H1 (cell line): Measurements from ENCODE around the gene CKS1B. TPM values are rescaled to one million over a fixed set of nuclear protein-coding genes. Genes with fewer than 3 reads are reported as not detected.

Experiments used
- CTCF ChIA-PET: fragments of 300-600 bp; sonication (Branson Sonifier 250); formaldehyde crosslinking; loops from one replicate; lab custom pipeline; 2021; ENCODE audit not compliant: partially characterized antibody; lab: Charles Lee
- POLR2A ChIA-PET: fragments of 300-600 bp; sonication (Branson Sonifier 250); formaldehyde crosslinking; loops from one replicate; lab custom pipeline; 2021; ENCODE audit warnings: inconsistent platforms; ENCODE audit not compliant: partially characterized antibody; lab: Charles Lee
- DNase-seq, 2 experiments: peaks; one replicate each; pipeline versions ENCODE4 v3.0.0 to v3.0.0-alpha.2; 2010 to 2022; ENCODE audit warnings: low spot score in 2 of 2, low read depth in 1 of 2, mixed read lengths in 1 of 2
- FAIRE-seq: peaks from 2 replicates; lab custom pipeline; 2011; peaks lifted over from hg19 to GRCh38; lab: Jason Lieb, UNC
- H2AFZ ChIP-seq: 2 replicates; pipeline ENCODE4 v1.8.1; 2012; ENCODE audit warnings: low read length, inconsistent platforms
- H2AK5ac ChIP-seq: 2 replicates; pipeline ENCODE4 v1.6.1; 2013; ENCODE audit warnings: low read depth, low read length
- H2BK120ac ChIP-seq: replicated peaks from 2 replicates; pipeline ENCODE3; 2013; ENCODE audit warnings: low read depth, low read length, inconsistent platforms
- H2BK12ac ChIP-seq: 2 replicates; pipeline ENCODE4 v1.6.1; 2013; ENCODE audit warnings: low read depth, low read length
- H2BK15ac ChIP-seq: 2 replicates; pipeline ENCODE4 v1.6.1; 2013; ENCODE audit warnings: low read length
- H2BK20ac ChIP-seq: 2 replicates; pipeline ENCODE4 v1.6.1; 2013; ENCODE audit warnings: low read length
- H2BK5ac ChIP-seq: 2 replicates; pipeline ENCODE4 v1.6.1; 2013; ENCODE audit warnings: low read depth, low read length
- H3K14ac ChIP-seq: 2 replicates; pipeline ENCODE4 v1.6.1; 2013; ENCODE audit warnings: inconsistent platforms; ENCODE audit not compliant: insufficient read length
- H3K18ac ChIP-seq: 2 replicates; pipeline ENCODE4 v1.6.1; 2013; ENCODE audit warnings: low read length; ENCODE audit errors: extremely low read depth
- H3K23ac ChIP-seq: 2 replicates; pipeline ENCODE4 v1.6.1; 2013; ENCODE audit warnings: inconsistent platforms; ENCODE audit not compliant: insufficient read length
- H3K23me2 ChIP-seq: 2 replicates; pipeline ENCODE4 v1.6.1; 2013; ENCODE audit warnings: low read depth, low read length
- H3K27ac ChIP-seq: 2 replicates; pipeline ENCODE4 v1.6.1; 2011; ENCODE audit warnings: low read depth, low read length, inconsistent platforms
- H3K27me3 ChIP-seq, 4 experiments: replicated peaks in 1 of 4; 1 replicate in 1 of 4; 2 replicates in 3 of 4; pipeline versions ENCODE4 v1.6.1 to v1.8.1; 2011 to 2013; ENCODE audit warnings: low read length in 3 of 4, mild to moderate bottlenecking in 3 of 4, inconsistent platforms in 2 of 4, mixed read lengths in 2 of 4, moderate library complexity in 1 of 4; ENCODE audit not compliant: control insufficient read depth in 3 of 4, insufficient read depth in 3 of 4; ENCODE audit errors: extremely low read depth in 1 of 4
- H3K36me3 ChIP-seq, 4 experiments: 2 replicates each; pipeline versions ENCODE4 v1.6.1 to v1.8.1; 2011 to 2013; ENCODE audit warnings: mild to moderate bottlenecking in 4 of 4, low read length in 3 of 4, moderate library complexity in 2 of 4, control low read depth in 1 of 4, inconsistent platforms in 1 of 4; ENCODE audit not compliant: insufficient read depth in 4 of 4, control insufficient read depth in 2 of 4
- H3K4ac ChIP-seq: replicated peaks from 2 replicates; pipeline ENCODE3; 2013; ENCODE audit warnings: low read length, low read depth, mixed read lengths, inconsistent platforms; ENCODE audit not compliant: insufficient read length
- H3K4me1 ChIP-seq, 4 experiments: replicated peaks in 1 of 4; 1 replicate in 1 of 4; 2 replicates in 3 of 4; pipeline versions ENCODE4 v1.6.1 to v1.8.1; 2011 to 2013; ENCODE audit warnings: low read length in 3 of 4, inconsistent platforms in 2 of 4, mixed read lengths in 1 of 4; ENCODE audit not compliant: insufficient read depth in 4 of 4, control insufficient read depth in 3 of 4
- H3K4me2 ChIP-seq, 2 experiments: 2 replicates each; pipeline versions ENCODE4 v1.6.1 to v1.8.1; 2011 to 2013; ENCODE audit warnings: low read depth in 2 of 2, low read length in 2 of 2, control low read depth in 1 of 2, inconsistent platforms in 1 of 2, mild to moderate bottlenecking in 1 of 2; ENCODE audit not compliant: insufficient read depth in 1 of 2
- H3K4me3 ChIP-seq, 4 experiments: fragments of 200-600, 300-600 bp in 1 of 4; sonication (generic), shearing (Covaris generic), sonication (Bioruptor Twin) in 1 of 4; 2 replicates each; pipeline versions ENCODE4 v1.5.1 to v1.8.1; 2011 to 2016; ENCODE audit warnings: low read length in 4 of 4, low read depth in 3 of 4, control low read depth in 2 of 4, inconsistent platforms in 2 of 4, mild to moderate bottlenecking in 2 of 4, mixed read lengths in 1 of 4, moderate library complexity in 1 of 4; ENCODE audit not compliant: insufficient read depth in 2 of 4; ENCODE audit errors: extremely low read depth in 1 of 4
- H3K56ac ChIP-seq: replicated peaks from 2 replicates; pipeline ENCODE3; 2013; ENCODE audit warnings: low read depth, mild to moderate bottlenecking, mixed read lengths, low read length, inconsistent platforms; ENCODE audit not compliant: insufficient read length
- H3K79me1 ChIP-seq: 2 replicates; pipeline ENCODE4 v1.6.1; 2013; ENCODE audit warnings: low read depth, low read length, control low read depth
- H3K79me2 ChIP-seq, 2 experiments: 2 replicates each; pipeline versions ENCODE4 v1.6.1 to v1.8.1; 2012 to 2013; ENCODE audit warnings: low read length in 2 of 2, mild to moderate bottlenecking in 2 of 2, inconsistent platforms in 1 of 2; ENCODE audit not compliant: insufficient read depth in 2 of 2, control insufficient read depth in 1 of 2
- H3K9ac ChIP-seq, 4 experiments: replicated peaks in 1 of 4; 1 replicate in 1 of 4; 2 replicates in 3 of 4; pipeline versions ENCODE4 v1.6.1 to v1.8.1; 2011 to 2013; ENCODE audit warnings: low read depth in 3 of 4, low read length in 3 of 4, control low read depth in 2 of 4, mild to moderate bottlenecking in 2 of 4, moderate library complexity in 2 of 4, inconsistent platforms in 1 of 4; ENCODE audit errors: extremely low read depth in 1 of 4
- H3K9me3 ChIP-seq, 2 experiments: 2 replicates each; pipeline versions ENCODE4 v1.6.1 to v1.8.1; 2012 to 2013; ENCODE audit warnings: mild to moderate bottlenecking in 2 of 2, moderate library complexity in 2 of 2, control low read depth in 1 of 2, inconsistent platforms in 1 of 2, low read depth in 1 of 2, low read length in 1 of 2, mixed read lengths in 1 of 2; ENCODE audit not compliant: insufficient read depth in 2 of 2
- H4K20me1 ChIP-seq, 2 experiments: replicated peaks in 1 of 2; 2 replicates each; pipeline versions ENCODE3 to v1.8.1; 2011 to 2013; ENCODE audit warnings: inconsistent platforms in 2 of 2, low read length in 2 of 2, mild to moderate bottlenecking in 1 of 2; ENCODE audit not compliant: insufficient read depth in 2 of 2, control insufficient read depth in 1 of 2
- H4K5ac ChIP-seq: 2 replicates; pipeline ENCODE4 v1.6.1; 2013; ENCODE audit warnings: low read length, low read depth, mixed read lengths, inconsistent platforms; ENCODE audit not compliant: insufficient read length
- H4K8ac ChIP-seq: 2 replicates; pipeline ENCODE4 v1.8.0; 2013; ENCODE audit warnings: mild to moderate bottlenecking, moderate library complexity, low read length, inconsistent platforms; ENCODE audit not compliant: insufficient read depth; ENCODE audit errors: extremely low read depth
- H4K91ac ChIP-seq: replicated peaks from 2 replicates; pipeline ENCODE3; 2013; ENCODE audit warnings: low read length, mixed read lengths, inconsistent platforms; ENCODE audit not compliant: insufficient read length
- BRCA1 ChIP-seq: IDR thresholded peaks from 2 replicates; pipeline ENCODE4 v1.6.1; 2012; ENCODE audit warnings: low read depth, low read length, improper control_type of control experiment
- PHF8 ChIP-seq: fragments of 200-600 bp; sonication (generic); conservative IDR thresholded peaks from 2 replicates; pipeline ENCODE4 v1.7.1; 2012; ENCODE audit warnings: low read depth, mild to moderate bottlenecking, inconsistent platforms, low read length, moderate library complexity
- SAP30 ChIP-seq: fragments of 300-600 bp; sonication (generic); IDR thresholded peaks from 2 replicates; pipeline ENCODE4 v1.7.1; 2012; ENCODE audit warnings: low read length, moderate library complexity, mild to moderate bottlenecking, inconsistent platforms; ENCODE audit not compliant: insufficient read depth, insufficient replicate concordance
- SP1 ChIP-seq: IDR thresholded peaks from 2 replicates; pipeline ENCODE4 v1.6.1; 2011; ENCODE audit warnings: low read depth, low read length
- TAF1 ChIP-seq: IDR thresholded peaks from 2 replicates; pipeline ENCODE4 v1.6.1; 2011; ENCODE audit warnings: mild to moderate bottlenecking, low read depth, low read length
- TBP ChIP-seq: IDR thresholded peaks from 2 replicates; pipeline ENCODE4 v1.6.1; 2011; ENCODE audit warnings: low read depth, low read length, improper control_type of control experiment
- WGBS, 2 experiments: shearing (Covaris generic) in 1 of 2; methylation state at CpG; one replicate each; pipeline versions ENCODE4 v1.1.6 to v1.1.7; 2013 to 2015; ENCODE audit warnings: low lambda C conversion rate in 2 of 2, mixed read lengths in 2 of 2, inconsistent platforms in 1 of 2, low coverage in 1 of 2, missing lambda C conversion rate in 1 of 2; ENCODE audit not compliant: insufficient replicate concordance in 2 of 2, insufficient coverage in 1 of 2, insufficient read length in 1 of 2; ENCODE audit errors: extremely low coverage in 1 of 2, missing lambda C conversion rate in 1 of 2; 5-methylcytosine and 5-hydroxymethylcytosine counted together
- polyA plus RNA-seq, 7 experiments: library from polyadenylated mRNA; depleted of rRNA in 3 of 7; stranded (reverse) in 5 of 7; unstranded in 2 of 7; fragments of >200 nt in 5 of 7; fragments of 200-250 nt in 2 of 7; gene quantifications; 1 replicate in 5 of 7; 2 replicates in 1 of 7; 4 replicates in 1 of 7; pipeline versions ENCODE4 v1.2.1 to v1.2.3, GENCODE V29; 2011 to 2013; ENCODE audit warnings: missing spikeins in 2 of 7, mixed read lengths in 2 of 7
- total RNA-seq: library from RNA; stranded (reverse); fragmentation: NEBNext Ultra II Directional; extraction: Animal tissue kit (Norgen Biotek cat#: 25700); gene quantifications from 2 replicates; pipeline ENCODE4 v1.2.1, GENCODE V29; 2021
- TF ChIP-seq, protein P1 (sequence below), 3 experiments: IDR thresholded peaks; 1 replicate in 2 of 3; 2 replicates in 1 of 3; pipeline versions ENCODE4 v1.5.1 to v1.6.1; 2011; ENCODE audit warnings: low read length in 3 of 3, mild to moderate bottlenecking in 3 of 3, inconsistent platforms in 2 of 3, low read depth in 1 of 3, moderate library complexity in 1 of 3; ENCODE audit not compliant: insufficient read depth in 1 of 3; ENCODE audit errors: control extremely low read depth in 1 of 3

CKS1B gene
- total and polyA plus RNA-seq, 2 of the 8 experiments (the other 6 are each of a cell fraction or from before 2014, with no cell fraction given): 294 to 1,025 TPM

DNA sequence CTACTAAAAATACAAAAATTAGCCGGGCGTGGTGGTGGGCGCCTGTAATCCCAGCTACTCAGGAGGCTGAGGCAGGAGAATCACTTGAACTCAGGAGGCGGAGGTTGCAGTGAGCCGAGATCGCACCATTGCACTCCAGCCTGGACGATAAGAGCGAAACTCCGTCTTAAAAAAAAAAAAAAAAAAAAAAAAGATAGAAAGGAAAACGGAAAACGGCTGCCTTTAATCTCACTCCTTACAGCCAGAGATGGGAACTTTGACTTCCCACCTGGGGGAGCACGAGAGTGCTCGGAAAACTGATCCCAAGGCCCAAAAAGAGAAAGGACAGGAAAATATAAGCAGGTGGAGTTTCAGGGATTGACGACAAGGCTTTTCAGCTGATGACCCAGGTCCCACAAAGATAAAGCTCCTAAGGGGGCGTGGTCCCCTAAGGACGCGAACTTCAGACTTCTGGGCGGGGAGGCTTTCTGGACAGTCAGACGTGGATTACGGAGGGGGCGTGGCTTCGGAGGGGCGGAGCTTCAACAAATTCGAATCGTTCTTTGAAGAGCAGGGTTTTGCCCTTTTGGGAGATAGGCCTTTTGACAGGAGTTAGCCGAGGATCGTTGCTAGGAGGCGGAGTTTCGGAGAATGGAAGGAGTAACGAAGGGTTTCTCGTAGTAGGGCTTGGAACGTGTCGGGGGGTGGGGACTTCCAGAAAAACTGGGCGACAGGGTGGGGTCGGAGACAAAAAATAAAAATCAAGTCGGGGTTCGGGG is 958 bp upstream of the CKS1B start:
- peak overlapping the region; percentile 98; the same call in 1 of the 2 replicates for H2BK15ac ChIP-seq
- no peak overlapping the region for H3K14ac ChIP-seq
- H3K9ac ChIP-seq: peak overlapping the region in 3 of 4 experiments; percentile 86 to 90 (median 87); a peak in 6 of 7 replicates
- CTCF ChIA-PET: interaction anchor here (1.0 to 20.6 kb wide), 8 partner anchors 10 to 136 kb away, joined by 3 to 334 read pairs (median 6); partner anchors contain the start of genes FLAD1, LENEP and PBXIP1
- peaks cover 3 to 20% (median 16%) of the 10 kb centered on the region in 4 experiments for H3K4me1 ChIP-seq
- no peak overlapping the region for H2BK20ac ChIP-seq
- peak overlapping the region; percentile 95 for H3K27ac ChIP-seq
- peak overlapping the region; percentile 82 to 98 (median 91) for H3K4me3 ChIP-seq
- H4K5ac ChIP-seq: peak overlapping the region; percentile 81
- peak overlapping the region; percentile 78 to 94 for H3K4me2 ChIP-seq
- H4K91ac ChIP-seq: peak overlapping the region; percentile 99
- H3K27me3 ChIP-seq: no peaks in the 10 kb centered on the region
- peak overlapping the region; percentile 42 for H3K4ac ChIP-seq
- peaks cover 25 to 57% of the 10 kb centered on the region in 2 experiments for H3K79me2 ChIP-seq
- POLR2A ChIA-PET: interaction anchor here (0.6 to 42.8 kb wide), 22 partner anchors 8 to 233 kb away, joined by 3 to 702 read pairs (median 4); partner anchors contain the start of genes ADAM15, EFNA3, FLAD1 and LENEP
- H3K23ac ChIP-seq: no peak overlapping the region
- DNase-seq (peak; percentile 98 to 99), FAIRE-seq (no peak)
- peaks cover 5 to 14% of the 10 kb centered on the region in 2 experiments for H4K20me1 ChIP-seq
- peak overlapping the region; percentile 98; the same call in 1 of the 2 replicates for H2BK12ac ChIP-seq
- peaks cover 9% of the 10 kb centered on the region; the same call in 1 of the 2 replicates for H3K79me1 ChIP-seq
- peak overlapping the region; percentile 99 for H2BK5ac ChIP-seq
- WGBS, 2 experiments: 1% methylated on average over 35 of the region's 37 CpGs; no CpG with 5 or more reads in 1 of the 2 experiments
- no peak overlapping the region for H2AFZ ChIP-seq
- peak overlapping the region; percentile 76; the same call in 1 of the 2 replicates for H4K8ac ChIP-seq
- peaks cover 29% of the 10 kb centered on the region for H3K23me2 ChIP-seq
- H3K9me3 ChIP-seq: no peaks in the 10 kb centered on the region
- peak overlapping the region; percentile 98 for H3K18ac ChIP-seq
- H3K36me3 ChIP-seq: peaks cover 4 to 9% (median 7%) of the 10 kb centered on the region in 4 experiments; a peak in 7 of 8 replicates
- peak overlapping the region; percentile 82; the same call in 1 of the 2 replicates for H2AK5ac ChIP-seq
- H2BK120ac ChIP-seq: no peak overlapping the region
- peak overlapping the region; percentile 59 for H3K56ac ChIP-seq
- TF ChIP-seq TAF1 (peak; percentile 69; the same call in 1 of the 2 replicates), TBP (peak; percentile 78), BRCA1 (no peak), SP1 (peak; percentile 44; the same call in 1 of the 2 replicates), SAP30 (peak; percentile 87), PHF8 (peak; percentile 46; the same call in 1 of the 2 replicates)
- TF ChIP-seq, protein P1, sequence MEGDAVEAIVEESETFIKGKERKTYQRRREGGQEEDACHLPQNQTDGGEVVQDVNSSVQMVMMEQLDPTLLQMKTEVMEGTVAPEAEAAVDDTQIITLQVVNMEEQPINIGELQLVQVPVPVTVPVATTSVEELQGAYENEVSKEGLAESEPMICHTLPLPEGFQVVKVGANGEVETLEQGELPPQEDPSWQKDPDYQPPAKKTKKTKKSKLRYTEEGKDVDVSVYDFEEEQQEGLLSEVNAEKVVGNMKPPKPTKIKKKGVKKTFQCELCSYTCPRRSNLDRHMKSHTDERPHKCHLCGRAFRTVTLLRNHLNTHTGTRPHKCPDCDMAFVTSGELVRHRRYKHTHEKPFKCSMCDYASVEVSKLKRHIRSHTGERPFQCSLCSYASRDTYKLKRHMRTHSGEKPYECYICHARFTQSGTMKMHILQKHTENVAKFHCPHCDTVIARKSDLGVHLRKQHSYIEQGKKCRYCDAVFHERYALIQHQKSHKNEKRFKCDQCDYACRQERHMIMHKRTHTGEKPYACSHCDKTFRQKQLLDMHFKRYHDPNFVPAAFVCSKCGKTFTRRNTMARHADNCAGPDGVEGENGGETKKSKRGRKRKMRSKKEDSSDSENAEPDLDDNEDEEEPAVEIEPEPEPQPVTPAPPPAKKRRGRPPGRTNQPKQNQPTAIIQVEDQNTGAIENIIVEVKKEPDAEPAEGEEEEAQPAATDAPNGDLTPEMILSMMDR (IDR thresholded peaks at IDR 0.05; ENCODE audit: control extremely low read depth in 1 of 3, insufficient read depth in 1 of 3, low read depth in 1 of 3, low read length in 3 of 3): 0 out of 4 replicates have a peak, but pooled peaks of 1 of the 3 experiments have one; percentile 1
